Gastrocnemius medialis (tissue), 4 donors: ENCODE measurements around the gene FAM163B. TPM values are rescaled to one million over a fixed set of nuclear protein-coding genes. Genes with fewer than 3 reads are reported as not detected.

Experiments
- ATAC-seq, 2 donors: fragments of 150-250 bp; one replicate each; pipeline ENCODE4 v1.9.1; 2016
- DNase-seq, 2 donors: peaks; one replicate each; pipeline ENCODE4 v3.0.0-alpha.2; 2019
- H3K27ac ChIP-seq, 4 donors: fragments of 200-600 bp; sonication (generic); 1 replicate in 1 of 4; 2 replicates in 3 of 4; pipeline ENCODE4 v1.5.1; 2016 to 2018; ENCODE audit warnings: mild to moderate bottlenecking in 2 of 4, moderate library complexity in 1 of 4
- H3K27me3 ChIP-seq, 3 donors: fragments of 200-600 bp; sonication (generic) in 2 of 3; 1 replicate in 1 of 3; 2 replicates in 2 of 3; pipeline versions ENCODE4 v1.5.1 to v1.6.0; 2016 to 2019; ENCODE audit warnings: mild to moderate bottlenecking in 1 of 3, moderate library complexity in 1 of 3
- H3K36me3 ChIP-seq, 2 donors: fragments of 200-600 bp; sonication (generic) in 1 of 2; one replicate each; pipeline ENCODE4 v1.5.1; 2017 to 2018
- H3K4me1 ChIP-seq, 2 donors: fragments of 200-600 bp; sonication (generic) in 1 of 2; one replicate each; pipeline ENCODE4 v1.5.1; 2016 to 2017; ENCODE audit warnings: mild to moderate bottlenecking in 2 of 2
- H3K4me3 ChIP-seq, 4 donors: fragments of 200-600 bp; sonication (generic) in 3 of 4; 1 replicate in 1 of 4; 2 replicates in 3 of 4; pipeline ENCODE4 v1.5.1; 2016 to 2019; ENCODE audit warnings: mild to moderate bottlenecking in 2 of 4
- H3K9me3 ChIP-seq, 3 donors: fragments of 200-600 bp; sonication (generic) in 2 of 3; 1 replicate in 1 of 3; 2 replicates in 2 of 3; pipeline ENCODE4 v1.5.1; 2016 to 2019
- CTCF ChIP-seq, 5 experiments: fragments of 450-650 bp in 3 of 5; fragments of 200-600 bp in 2 of 5; sonication (generic) in 2 of 5; IDR thresholded peaks in 4 of 5; conservative IDR thresholded peaks in 1 of 5; 1 replicate in 4 of 5; 2 replicates in 1 of 5; pipeline ENCODE4 v1.5.1; 2016 to 2019; ENCODE audit warnings: antibody characterized with exemption in 5 of 5, mild to moderate bottlenecking in 3 of 5, moderate library complexity in 3 of 5
- POLR2A ChIP-seq, 2 donors: fragments of 450-650 bp; IDR thresholded peaks; one replicate each; pipeline ENCODE4 v1.6.1; 2017; ENCODE audit warnings: antibody characterized with exemption in 2 of 2, mild to moderate bottlenecking in 2 of 2, moderate library complexity in 2 of 2
- in situ Hi-C, 4 donors: fragments of 200-750 bp; cut with MboI; loops; one replicate each; pipeline versions ENCODE4 v1.15.0 to v1.8.0; 2017; ENCODE audit warnings: low sequenced_read_pairs in 4 of 4
- intact Hi-C: fragments of 100-400 bp; cut with DNase I; formaldehyde crosslinking; loops from one replicate; pipeline ENCODE4 v1.15.1; 2023; ENCODE audit warnings: low total_unique reads
- total RNA-seq, 4 donors: library from RNA; depleted of rRNA; stranded (reverse); fragments of >200 nt; gene quantifications; one replicate each; pipeline versions ENCODE4 v1.1.0 to v1.2.3, GENCODE V29; 2016

Gene FAM163B
- total RNA-seq, 4 donors from 2014 or later: not detected

GRCh38 chr9:133531293-133531692 lies 77.9 kb downstream of the FAM163B start:
- peaks cover 4 to 35% (median 7%) of the 10 kb centered on the region in 3 donors for H3K27me3 ChIP-seq
- intact Hi-C loops: no loop called here
- in situ Hi-C loops: loop anchor here in 2 of 4 donors (25.0 kb wide), 1 partner anchor 206 kb away; the partner anchor contains the start of gene SARDH (in 2 of the 2)
- DNase-seq: no peak
- H3K4me3 ChIP-seq: no peak overlapping the region
- ATAC-seq: no peak
- H3K4me1 ChIP-seq: peaks cover 16 to 42% of the 10 kb centered on the region in 2 donors
- no peak overlapping the region for H3K27ac ChIP-seq
- no peaks in the 10 kb centered on the region for H3K9me3 ChIP-seq
- H3K36me3 ChIP-seq: no peaks in the 10 kb centered on the region
- TF ChIP-seq CTCF (IDR thresholded peaks at IDR 0.05 in 4 of 5, conservative IDR thresholded peaks at IDR 0.05 in 1 of 5) (no peak), POLR2A (IDR thresholded peaks at IDR 0.05) (no peak)

- Histone ChIP-seq H3K4me1 (peaks cover 14 to 39% of the 10 kb centered on the region in 2 donors), H3K27me3 (peaks cover 2 to 28% (median 4%) of the 10 kb centered on the region in 3 donors), H3K4me3 (no peak overlapping the region), H3K27ac (no peak overlapping the region), H3K9me3 (no peaks in the 10 kb centered on the region), H3K36me3 (no peaks in the 10 kb centered on the region)
- TF ChIP-seq POLR2A (IDR thresholded peaks at IDR 0.05): no peak
- no peak for TF ChIP-seq CTCF (IDR thresholded peaks at IDR 0.05 in 4 of 5, conservative IDR thresholded peaks at IDR 0.05 in 1 of 5)
- DNase-seq (no peak), ATAC-seq (no peak)
- in situ Hi-C loops (loop anchor here in 2 of 4 donors (25.0 kb wide), 1 partner anchor 207 kb away; the partner anchor contains the start of gene SARDH (in 2 of the 2)), intact Hi-C loops (no loop called here)
Measured at GRCh38 chr9:133529874-133530273, 79.3 kb downstream of the FAM163B start.

GRCh38 chr9:133529457-133529856 lies 79.7 kb downstream of the FAM163B start:
- Histone ChIP-seq H3K4me1 (peaks cover 10 to 35% of the 10 kb centered on the region in 2 donors), H3K9me3 (no peaks in the 10 kb centered on the region), H3K4me3 (no peak overlapping the region), H3K27me3 (peaks cover 0 to 24% (median 4%) of the 10 kb centered on the region in 3 donors), H3K27ac (no peak overlapping the region), H3K36me3 (no peaks in the 10 kb centered on the region)
- DNase-seq (no peak), ATAC-seq (no peak)
- intact Hi-C loops: no loop called here
- in situ Hi-C loops: loop anchor here in 2 of 4 donors (25.0 kb wide), 1 partner anchor 208 kb away; the partner anchor contains the start of gene SARDH (in 2 of the 2)
- TF ChIP-seq CTCF (IDR thresholded peaks at IDR 0.05 in 4 of 5, conservative IDR thresholded peaks at IDR 0.05 in 1 of 5): no peak
- TF ChIP-seq POLR2A (IDR thresholded peaks at IDR 0.05): no peak

- intact Hi-C loops (no loop called here), in situ Hi-C loops (loop anchor here in 2 of 4 donors (25.0 kb wide), 1 partner anchor 208 kb away; the partner anchor contains the start of gene SARDH (in 2 of the 2))
- Histone ChIP-seq H3K27ac (no peak overlapping the region), H3K36me3 (no peaks in the 10 kb centered on the region), H3K4me1 (peaks cover 5 to 29% of the 10 kb centered on the region in 2 donors), H3K27me3 (peaks cover 0 to 19% (median 4%) of the 10 kb centered on the region in 3 donors), H3K9me3 (no peaks in the 10 kb centered on the region), H3K4me3 (no peak overlapping the region)
- DNase-seq (no peak), ATAC-seq (no peak)
- no peak for TF ChIP-seq CTCF (IDR thresholded peaks at IDR 0.05 in 4 of 5, conservative IDR thresholded peaks at IDR 0.05 in 1 of 5)
- no peak for TF ChIP-seq POLR2A (IDR thresholded peaks at IDR 0.05)
Measured at GRCh38 chr9:133528876-133529241, 80.3 kb downstream of the FAM163B start.
